ENCODE results near the gene SPATA25. TPM values are rescaled to one million over a fixed set of nuclear protein-coding genes. Genes with fewer than 3 reads are reported as not detected.

Gene SPATA25
- total and polyA plus RNA-seq, 2 donors (not counting 3 experiments of a cell fraction or from before 2014, with no cell fraction given) = 0.69 to 1.3 TPM

DNA sequence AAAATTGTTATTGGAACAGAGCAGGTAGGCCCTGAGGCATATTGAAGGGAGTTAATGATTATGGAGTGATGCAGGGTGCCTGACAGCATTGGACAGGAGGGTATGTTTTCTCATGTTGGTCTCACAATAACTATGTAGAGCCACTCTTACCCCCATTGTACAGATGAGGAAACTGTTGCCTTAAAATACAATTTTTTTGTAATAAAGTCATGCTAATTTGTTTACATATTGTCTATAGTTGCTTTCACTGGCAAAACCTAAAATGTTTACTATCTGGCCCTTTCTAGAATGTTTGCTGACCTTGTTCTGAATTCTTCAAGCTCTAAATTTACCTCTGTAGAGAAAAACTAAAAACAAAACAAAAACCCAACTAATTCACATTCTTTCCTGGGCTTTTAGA lies 35.9 kb downstream of the SPATA25 start:
- FAIRE-seq (no peak), DNase-seq (ENCODE audit: low read depth, low spot score) (no peak)
- intact Hi-C loops (cut with micrococcal nuclease) = no loop called here
- Histone ChIP-seq H3K79me2 (ENCODE audit: control insufficient read depth, insufficient read depth, low read length) (peaks cover 6% of the 10 kb centered on the region), H3K4me2 (ENCODE audit: insufficient read depth, low read length) (no peak overlapping the region), H3K9ac (replicated peaks; ENCODE audit: extremely low read depth, insufficient read depth, low read length) (no peak overlapping the region), H3K27ac (ENCODE audit: insufficient read depth, low read depth, low read length) (no peak overlapping the region), H3K4me1 (ENCODE audit: control insufficient read depth, extremely low read depth, insufficient read depth, low read length) (peaks cover 3% of the 10 kb centered on the region), H3K4me3 (replicated peaks in 1 of 3; ENCODE audit: insufficient read depth in 1 of 3, low read depth in 1 of 3, low read length in 3 of 3) (no peak overlapping the region), H4K20me1 (replicated peaks; ENCODE audit: control insufficient read depth, extremely low read depth, insufficient read depth, low read length) (no peaks in the 10 kb centered on the region), H3K9me1 (replicated peaks; ENCODE audit: control insufficient read depth, extremely low read depth, insufficient read depth, low read length) (no peaks in the 10 kb centered on the region), H2AFZ (ENCODE audit: low read depth, low read length) (no peak overlapping the region), H3K27me3 (ENCODE audit: control insufficient read depth in 2 of 2, insufficient read depth in 2 of 2, low read length in 2 of 2) (no peaks in the 10 kb centered on the region), H3K36me3 (ENCODE audit: control insufficient read depth in 2 of 2, extremely low read depth in 1 of 2, insufficient read depth in 2 of 2, low read length in 2 of 2) (peaks cover 0 to 8% of the 10 kb centered on the region in 2 experiments), H3K9me3 (replicated peaks; ENCODE audit: control insufficient read depth, insufficient read depth, low read length) (no peaks in the 10 kb centered on the region)
- ChIA-PET POLR2A (no interaction called here), CTCF (interaction anchor here (1.0 to 1.4 kb wide), 2 partner anchors 17 to 39 kb away, joined by 3 to 5 read pairs; no protein-coding TSS in a partner anchor)
- no TSS peak for BruUV-seq (replicated peaks)
- dilution Hi-C loops (cut with MboI; ENCODE audit: extremely low pct_ligation_motif_present, low sequenced_read_pairs) = no loop called here
- TF ChIP-seq MYC (IDR thresholded peaks at IDR 0.05; ENCODE audit: low read depth, low read length) (no peak), GATA2 (IDR thresholded peaks at IDR 0.05; ENCODE audit: insufficient read depth, insufficient read length, low read depth, low read length) (no peak), POLR2AphosphoS5 (IDR thresholded peaks at IDR 0.05; ENCODE audit: insufficient read depth, low read depth, low read length) (no peak)

DNA sequence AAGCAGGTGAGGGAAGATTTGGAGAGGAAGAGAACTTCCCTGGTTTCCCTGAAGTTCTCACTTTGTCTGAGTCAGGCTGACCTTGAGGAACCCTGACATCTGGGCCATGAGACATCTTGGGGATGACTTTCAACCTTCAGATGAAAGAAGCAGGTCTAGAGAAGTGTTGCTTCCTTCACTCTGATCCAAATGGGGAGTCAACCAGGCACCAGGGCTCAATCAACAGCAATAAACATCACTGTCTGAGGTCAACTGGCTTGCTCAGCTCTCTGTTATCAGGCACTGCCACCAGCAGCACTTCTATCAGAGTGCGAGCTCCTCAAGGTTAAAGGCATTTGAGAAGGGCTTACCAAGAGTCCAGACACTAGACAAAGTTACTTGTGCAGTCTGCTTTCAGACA lies 36.5 kb downstream of the SPATA25 start:
- dilution Hi-C loops (cut with MboI; ENCODE audit: extremely low pct_ligation_motif_present, low sequenced_read_pairs) (no loop called here), intact Hi-C loops (cut with micrococcal nuclease) (no loop called here)
- BruUV-seq (replicated peaks) = no TSS peak
- H2AFZ ChIP-seq (ENCODE audit: low read depth, low read length) = no peak overlapping the region
- no peaks in the 10 kb centered on the region for H3K4me1 ChIP-seq (ENCODE audit: control insufficient read depth, extremely low read depth, insufficient read depth, low read length)
- DNase-seq (ENCODE audit: low read depth, low spot score) (no peak), FAIRE-seq (no peak)
- H3K4me2 ChIP-seq (ENCODE audit: insufficient read depth, low read length) = no peak overlapping the region
- no peak overlapping the region for H3K9ac ChIP-seq (replicated peaks; ENCODE audit: extremely low read depth, insufficient read depth, low read length)
- TF ChIP-seq POLR2AphosphoS5 (IDR thresholded peaks at IDR 0.05; ENCODE audit: insufficient read depth, low read depth, low read length) = no peak
- no peaks in the 10 kb centered on the region for H3K27me3 ChIP-seq (ENCODE audit: control insufficient read depth in 2 of 2, insufficient read depth in 2 of 2, low read length in 2 of 2)
- H3K9me3 ChIP-seq (replicated peaks; ENCODE audit: control insufficient read depth, insufficient read depth, low read length) = no peaks in the 10 kb centered on the region
- H3K9me1 ChIP-seq (replicated peaks; ENCODE audit: control insufficient read depth, extremely low read depth, insufficient read depth, low read length) = no peaks in the 10 kb centered on the region
- no peaks in the 10 kb centered on the region for H4K20me1 ChIP-seq (replicated peaks; ENCODE audit: control insufficient read depth, extremely low read depth, insufficient read depth, low read length)
- H3K4me3 ChIP-seq (replicated peaks in 1 of 3; ENCODE audit: insufficient read depth in 1 of 3, low read depth in 1 of 3, low read length in 3 of 3) = no peak overlapping the region
- CTCF ChIA-PET = no interaction called here
- H3K79me2 ChIP-seq (ENCODE audit: control insufficient read depth, insufficient read depth, low read length) = peaks cover 3% of the 10 kb centered on the region
- POLR2A ChIA-PET = no interaction called here
- H3K27ac ChIP-seq (ENCODE audit: insufficient read depth, low read depth, low read length) = no peak overlapping the region
- peaks cover 0 to 12% of the 10 kb centered on the region in 2 experiments for H3K36me3 ChIP-seq (ENCODE audit: control insufficient read depth in 2 of 2, extremely low read depth in 1 of 2, insufficient read depth in 2 of 2, low read length in 2 of 2)
